ENCODE results near the gene HPSE2.

HPSE2 gene

GRCh38 chr10:98425511-98426352 is 809.9 kb downstream of the HPSE2 start:
- peak; percentile 65 for DNase-seq (ENCODE audit: low read depth)
- H3K4me3 ChIP-seq (ENCODE audit: low read depth, low read length): no peak overlapping the region
- peak; percentile 81 for TF ChIP-seq CTCF (conservative IDR thresholded peaks at IDR 0.05; ENCODE audit: low read depth, low read length)

- H3K4me3 ChIP-seq (ENCODE audit: low read depth, low read length): no peak overlapping the region
- TF ChIP-seq CTCF (conservative IDR thresholded peaks at IDR 0.05; ENCODE audit: low read depth, low read length): no peak
- DNase-seq (ENCODE audit: low read depth): no peak
These were observed 811.1 kb downstream of the HPSE2 start for GRCh38 chr10:98424295-98425254.

GRCh38 chr10:98423691-98424120 is 811.9 kb downstream of the HPSE2 start:
- DNase-seq (ENCODE audit: low read depth): no peak
- no peak overlapping the region for H3K4me3 ChIP-seq (ENCODE audit: low read depth, low read length)
- TF ChIP-seq CTCF (conservative IDR thresholded peaks at IDR 0.05; ENCODE audit: low read depth, low read length): peak; percentile 21

GRCh38 chr10:98422182-98422581 is 813.5 kb downstream of the HPSE2 start:
- DNase-seq (ENCODE audit: low read depth): no peak
- no peak for TF ChIP-seq CTCF (conservative IDR thresholded peaks at IDR 0.05; ENCODE audit: low read depth, low read length)
- H3K4me3 ChIP-seq (ENCODE audit: low read depth, low read length): no peak overlapping the region

GRCh38 chr10:98420786-98421185 is 814.9 kb downstream of the HPSE2 start:
- no peak for DNase-seq (ENCODE audit: low read depth)
- H3K4me3 ChIP-seq (ENCODE audit: low read depth, low read length): no peak overlapping the region
- TF ChIP-seq CTCF (conservative IDR thresholded peaks at IDR 0.05; ENCODE audit: low read depth, low read length): no peak

GRCh38 chr10:98419469-98420261 is 816.0 kb downstream of the HPSE2 start:
- no peak overlapping the region for H3K4me3 ChIP-seq (ENCODE audit: low read depth, low read length)
- no peak for TF ChIP-seq CTCF (conservative IDR thresholded peaks at IDR 0.05; ENCODE audit: low read depth, low read length)
- DNase-seq (ENCODE audit: low read depth): no peak
